SK-N-DZ (cell line): ENCODE results near the gene PIGZ.

Experiments
- DNase-seq: peaks from one replicate; pipeline ENCODE4 v3.0.0-alpha.2; 2015; ENCODE audit warnings: low spot score

PIGZ gene

DNA sequence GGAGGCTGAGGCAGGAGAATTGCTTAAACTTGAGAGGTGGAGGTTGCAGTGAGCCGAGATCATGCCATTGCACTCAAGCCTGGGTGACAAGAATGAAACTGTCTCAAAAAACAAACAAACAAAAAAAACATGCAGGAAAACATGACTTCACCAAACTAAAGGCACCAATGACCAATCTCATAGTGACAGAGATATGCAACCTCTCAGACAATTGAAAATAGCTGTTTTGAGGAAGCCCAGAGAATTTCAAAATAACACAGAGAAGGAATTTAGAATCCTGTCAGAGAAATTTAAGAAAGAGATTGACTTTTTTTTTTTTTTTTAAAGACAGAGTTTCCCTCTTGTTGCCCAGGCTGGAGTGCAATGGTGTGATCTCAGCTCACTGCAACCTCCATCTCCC lies 52.4 kb downstream of the PIGZ start:
- DNase-seq, result no peak

DNA sequence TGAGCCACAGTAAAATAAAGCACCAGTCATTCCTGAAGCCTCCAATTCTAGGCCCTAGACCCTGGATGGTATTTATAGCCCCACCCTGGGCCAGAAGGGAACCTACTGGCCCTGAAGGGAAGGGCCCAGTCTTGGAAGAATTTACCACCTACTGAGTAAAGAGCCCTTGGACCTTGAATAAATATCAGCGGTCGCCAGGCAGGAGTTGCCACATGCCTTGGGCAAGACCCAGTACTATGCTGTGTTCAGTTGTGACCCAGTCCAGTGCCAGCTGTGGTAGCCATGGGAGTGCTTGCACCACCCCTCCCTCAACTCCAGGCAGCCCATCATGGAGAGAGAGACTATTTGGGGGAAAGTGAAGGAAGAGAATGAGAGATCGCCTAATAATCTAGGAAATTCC lies 53.3 kb downstream of the PIGZ start:
- no peak for DNase-seq

DNA sequence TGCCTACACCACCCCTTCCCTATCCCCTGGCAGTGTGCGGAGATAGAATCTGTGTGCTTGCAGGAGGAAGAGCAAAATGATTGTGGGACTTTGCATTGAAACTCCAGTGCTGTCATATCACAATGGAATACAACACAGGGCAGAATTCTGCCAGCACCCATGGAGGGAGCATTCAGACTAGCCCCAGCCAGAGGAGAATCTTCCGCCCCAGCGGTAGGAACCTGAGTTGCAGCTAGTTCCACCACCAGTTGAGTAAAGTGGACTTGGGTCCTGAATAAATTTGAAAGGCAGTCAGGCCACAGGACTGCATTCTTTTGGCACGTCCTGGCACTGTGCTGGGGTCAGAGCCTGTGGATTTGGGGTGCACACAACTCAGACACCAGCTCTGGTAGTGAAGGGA lies 53.8 kb downstream of the PIGZ start:
- DNase-seq, result no peak

DNA sequence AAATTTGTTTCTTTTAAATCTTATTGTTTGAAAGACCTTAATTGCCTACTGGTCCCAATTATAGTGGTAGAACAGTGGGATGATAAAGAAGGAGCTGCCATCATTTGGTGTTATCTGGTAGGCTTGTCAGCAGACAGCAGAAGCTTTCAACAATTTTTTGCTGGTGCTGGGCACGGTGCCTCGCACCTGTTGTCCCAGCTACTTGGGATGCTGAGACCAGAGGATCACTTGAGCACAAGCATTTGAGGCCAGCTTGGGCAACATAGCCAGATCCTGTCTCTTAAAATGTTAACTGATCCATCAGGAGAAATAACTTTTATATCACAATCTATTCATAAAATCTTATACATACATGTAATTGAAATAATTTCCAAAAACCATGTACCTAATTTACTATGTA lies 64.9 kb downstream of the PIGZ start:
- no peak for DNase-seq

DNA sequence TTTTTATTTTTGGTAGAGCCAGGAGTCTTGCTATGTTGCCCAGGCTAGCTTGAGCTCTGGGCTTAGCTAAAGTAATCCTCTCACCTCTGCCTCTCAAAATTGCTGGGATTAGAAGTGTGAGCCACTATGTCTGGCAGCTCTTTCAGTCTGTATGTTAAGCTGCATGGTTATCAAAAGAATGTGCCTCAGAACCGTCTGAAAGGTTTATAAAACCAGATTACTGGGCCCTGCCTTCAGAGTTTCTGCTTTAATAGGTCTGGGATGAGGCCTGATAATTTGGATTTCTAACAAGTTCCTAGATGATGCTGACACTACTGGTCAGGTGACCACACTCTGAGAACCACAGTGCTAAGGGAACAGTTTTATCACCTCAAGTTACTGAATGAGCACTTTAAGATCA lies 66.3 kb downstream of the PIGZ start:
- DNase-seq, result no peak

DNA sequence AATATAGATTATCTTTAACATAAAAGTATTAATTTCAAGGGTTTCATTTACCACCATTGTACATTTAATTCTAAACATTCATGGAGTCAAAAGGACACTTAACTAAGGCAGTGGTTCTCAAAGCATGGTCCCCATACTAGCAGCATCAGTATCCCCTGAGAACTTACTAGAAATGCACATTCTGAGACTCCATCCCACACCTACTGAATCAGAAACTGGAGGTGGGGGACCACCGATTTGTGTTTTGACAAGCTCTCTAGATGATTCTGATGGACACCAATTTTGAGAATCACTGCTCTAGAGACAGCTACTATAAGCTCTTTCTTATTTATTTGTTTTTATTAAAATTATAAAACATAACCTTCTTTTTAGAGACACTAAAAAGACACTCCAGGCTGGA lies 66.9 kb downstream of the PIGZ start:
- DNase-seq, result no peak
